Thymus (tissue), 11 donors: Measurements from ENCODE around the gene LRCH2. TPM values are rescaled to one million over a fixed set of nuclear protein-coding genes. Genes with fewer than 3 reads are reported as not detected.
"Not testable (repeated sequence)": the region's sequence is repeated elsewhere in the genome, so short reads cannot be mapped to it uniquely, and the experiment has no call there.

Experiments
- DNase-seq, 9 donors: peaks; one replicate each; pipeline ENCODE4 v3.0.0-alpha.2; 2013; ENCODE audit warnings: low spot score in 9 of 9, low read depth in 6 of 9, missing footprints in 1 of 9
- H3K27ac ChIP-seq, 2 donors: one replicate each; pipeline ENCODE4 v1.5.1; 2013; ENCODE audit warnings: control low read depth in 1 of 2, low read depth in 1 of 2, low read length in 1 of 2, mild to moderate bottlenecking in 1 of 2, moderate library complexity in 1 of 2
- H3K27me3 ChIP-seq, 2 donors: one replicate each; pipeline ENCODE4 v1.5.1; 2013; ENCODE audit warnings: low read length in 1 of 2; ENCODE audit not compliant: control insufficient read depth in 2 of 2, insufficient read depth in 1 of 2
- H3K36me3 ChIP-seq, 2 donors: one replicate each; pipeline ENCODE4 v1.5.1; 2013; ENCODE audit warnings: low read length in 1 of 2, mild to moderate bottlenecking in 1 of 2, moderate library complexity in 1 of 2; ENCODE audit not compliant: control insufficient read depth in 2 of 2, insufficient read depth in 2 of 2
- H3K4me1 ChIP-seq, 2 donors: one replicate each; pipeline ENCODE4 v1.5.1; 2013; ENCODE audit warnings: low read length in 2 of 2; ENCODE audit not compliant: control insufficient read depth in 2 of 2, insufficient read depth in 2 of 2
- H3K4me3 ChIP-seq, 2 donors: one replicate each; pipeline ENCODE4 v1.5.1; 2013; ENCODE audit warnings: low read length in 2 of 2, control low read depth in 1 of 2, mild to moderate bottlenecking in 1 of 2
- H3K9me3 ChIP-seq, 2 donors: one replicate each; pipeline ENCODE4 v1.5.1; 2013; ENCODE audit warnings: low read length in 1 of 2, mild to moderate bottlenecking in 1 of 2; ENCODE audit not compliant: control insufficient read depth in 2 of 2, insufficient read depth in 1 of 2
- WGBS: extraction: QIAGEN DNeasy Blood & Tissue Kit; methylation state at CpG from one replicate; pipeline ENCODE4 v1.1.7; 2013; 5-methylcytosine and 5-hydroxymethylcytosine counted together
- polyA plus RNA-seq: library from polyadenylated mRNA; stranded (reverse); fragments of 200-250 nt; gene quantifications from one replicate; pipeline ENCODE4 v1.2.3, GENCODE V29; 2013
- total RNA-seq: library from RNA; stranded (reverse); fragments of 120-200 nt; gene quantifications from one replicate; pipeline ENCODE4 v1.2.4, GENCODE V29; 2013
- donor health status: healthy.

Gene LRCH2
- total and polyA plus RNA-seq, 2 donors: 0.98 to 1.0 TPM

GRCh38 chrX:115217346-115217745, 16.6 kb downstream of the LRCH2 start:
- H3K36me3 ChIP-seq, H3K4me3 ChIP-seq, H3K4me1 ChIP-seq, H3K27ac ChIP-seq, DNase-seq, H3K27me3 ChIP-seq, H3K9me3 ChIP-seq: not testable (repeated sequence)
- 98% methylated on average over 4 of the region's 4 CpGs for WGBS

- H3K4me1 ChIP-seq: no peaks in the 10 kb centered on the region
- H3K9me3 ChIP-seq: peaks cover 0 to 3% of the 10 kb centered on the region in 2 donors
- no peak overlapping the region for H3K4me3 ChIP-seq
- H3K36me3 ChIP-seq: no peaks in the 10 kb centered on the region
- H3K27me3 ChIP-seq: no peaks in the 10 kb centered on the region
- no peak overlapping the region for H3K27ac ChIP-seq
- no peak for DNase-seq
- WGBS: 52% methylated on average over 3 of the region's 3 CpGs
Measured at GRCh38 chrX:115214605-115215004, 19.3 kb downstream of the LRCH2 start.

DNA sequence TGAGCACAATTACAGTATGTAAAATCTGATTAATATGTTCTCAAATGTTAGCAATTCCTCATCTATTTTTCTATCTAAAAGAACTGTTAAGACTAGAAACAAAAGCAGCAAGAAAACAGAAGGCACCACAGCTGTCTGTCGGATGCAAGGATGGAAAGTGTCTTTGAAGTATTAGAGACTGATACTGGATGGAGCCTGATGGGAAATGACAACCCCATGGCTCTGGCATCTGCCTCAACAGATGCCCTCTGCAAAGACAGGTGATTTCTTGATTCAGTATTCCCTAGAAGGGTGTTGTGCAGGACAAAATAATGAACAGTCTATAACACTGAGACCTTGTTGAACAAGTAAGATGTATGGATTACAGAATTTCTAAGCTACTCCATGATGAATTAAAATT, 19.7 kb downstream of the LRCH2 start:
- Histone ChIP-seq H3K27me3 (no peaks in the 10 kb centered on the region), H3K4me1 (no peaks in the 10 kb centered on the region), H3K9me3 (peaks cover 0 to 3% of the 10 kb centered on the region in 2 donors), H3K4me3 (no peak overlapping the region), H3K27ac (no peak overlapping the region), H3K36me3 (no peaks in the 10 kb centered on the region)
- 95% methylated on average over 1 of the region's 1 CpG for WGBS
- no peak for DNase-seq

GRCh38 chrX:115209547-115209946, 24.3 kb downstream of the LRCH2 start:
- DNase-seq, H3K27me3 ChIP-seq, H3K4me1 ChIP-seq, H3K27ac ChIP-seq, H3K9me3 ChIP-seq, H3K36me3 ChIP-seq, H3K4me3 ChIP-seq: not testable (repeated sequence)

DNA sequence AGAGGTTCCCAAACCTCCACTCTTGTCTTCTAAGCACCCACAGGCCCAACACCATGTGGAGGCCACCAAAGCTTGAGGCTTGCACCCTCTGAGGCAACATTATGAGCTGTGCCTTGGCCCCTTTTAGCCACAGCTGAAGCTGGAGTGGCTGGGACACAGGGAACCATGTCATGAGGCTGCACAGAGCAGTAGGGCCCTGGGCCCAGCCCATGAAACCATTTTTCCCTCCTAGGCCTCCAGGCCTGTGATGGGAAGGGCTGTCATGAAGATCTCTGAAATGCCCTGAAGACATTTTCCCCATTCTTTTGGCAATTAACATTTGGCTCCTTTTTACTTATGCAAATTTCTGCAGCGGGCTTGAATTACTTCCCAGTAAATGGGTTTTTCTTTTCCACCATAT, 29.9 kb downstream of the LRCH2 start:
- no peaks in the 10 kb centered on the region for H3K36me3 ChIP-seq
- no peak for DNase-seq
- 88% methylated on average over 1 of the region's 1 CpG for WGBS

DNA sequence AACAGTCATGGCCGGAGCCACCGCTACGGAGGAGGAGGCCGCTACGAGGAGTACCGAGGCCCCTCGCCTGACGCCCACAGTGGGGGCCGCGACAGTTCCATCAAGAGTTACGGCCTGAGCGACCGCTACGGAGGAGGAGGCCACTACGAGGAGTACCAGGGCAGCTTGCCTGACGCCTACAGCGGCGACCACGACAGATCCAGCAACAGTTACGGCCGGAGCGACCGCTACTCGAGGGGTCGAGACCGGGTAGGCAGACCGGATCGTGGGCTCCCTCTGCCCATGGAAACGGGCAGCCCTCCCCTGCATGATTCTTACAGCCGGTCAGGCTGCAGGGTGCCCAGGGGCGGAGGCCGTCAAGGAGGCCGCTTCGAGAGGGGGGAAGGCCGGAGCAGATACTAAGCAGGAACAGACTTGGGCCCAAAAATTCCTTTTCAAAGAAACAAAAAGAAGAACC, 41.6 kb downstream of the LRCH2 start:
- no peak overlapping the region for H3K4me3 ChIP-seq
- 95% methylated on average over 35 of the region's 35 CpGs for WGBS
- H3K4me1 ChIP-seq: no peaks in the 10 kb centered on the region
- DNase-seq: no peak
- H3K9me3 ChIP-seq: peaks cover 0 to 33% of the 10 kb centered on the region in 2 donors
- no peak overlapping the region for H3K27ac ChIP-seq
- H3K27me3 ChIP-seq: no peaks in the 10 kb centered on the region
- no peaks in the 10 kb centered on the region for H3K36me3 ChIP-seq

More for the DNA sequence above, 29.9 kb downstream of the LRCH2 start:
- no peak overlapping the region for H3K4me3 ChIP-seq
- H3K9me3 ChIP-seq: peaks cover 0 to 8% of the 10 kb centered on the region in 2 donors
- no peak overlapping the region for H3K27ac ChIP-seq
- H3K4me1 ChIP-seq: no peaks in the 10 kb centered on the region
- no peaks in the 10 kb centered on the region for H3K27me3 ChIP-seq

DNA sequence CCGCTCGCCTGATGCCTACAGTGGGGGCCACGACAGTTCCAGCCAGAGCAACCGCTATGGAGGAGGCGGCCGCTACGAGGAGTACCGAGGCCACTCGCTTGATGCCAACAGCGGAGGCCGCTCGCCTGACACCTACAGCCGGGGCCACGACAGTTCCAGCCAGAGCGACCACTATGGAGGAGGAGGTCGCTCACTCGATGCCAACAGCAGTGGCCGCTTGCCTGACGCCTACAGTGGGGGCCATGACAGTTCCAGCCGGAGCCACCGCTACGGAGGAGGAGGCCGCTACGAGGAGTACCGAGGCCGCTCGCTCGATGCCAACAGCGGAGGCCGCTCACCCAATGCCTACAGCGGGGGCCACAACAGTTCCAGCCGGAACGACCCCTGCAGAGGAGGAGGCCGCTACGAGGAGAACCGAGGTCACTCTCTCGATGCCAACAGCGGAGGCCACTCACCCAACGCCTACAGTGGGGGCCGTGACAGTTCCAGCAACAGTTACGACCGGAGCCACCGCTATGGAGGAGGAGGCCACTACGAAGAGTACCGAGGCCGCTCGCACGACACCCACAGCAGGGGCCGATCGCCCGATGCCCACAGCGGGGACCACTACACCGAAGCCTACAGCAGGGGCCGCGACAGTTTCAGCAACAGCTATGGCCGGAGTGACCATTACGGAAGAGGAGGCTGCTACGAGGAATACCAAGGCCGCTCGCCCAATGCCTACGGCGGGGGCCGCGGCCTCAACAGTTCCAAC, 42.2 kb downstream of the LRCH2 start:
- no peaks in the 10 kb centered on the region for H3K4me1 ChIP-seq
- no peaks in the 10 kb centered on the region for H3K27me3 ChIP-seq
- H3K9me3 ChIP-seq: peaks cover 0 to 33% of the 10 kb centered on the region in 2 donors
- no peak overlapping the region for H3K27ac ChIP-seq
- no peak for DNase-seq
- H3K4me3 ChIP-seq: no peak overlapping the region
- 96% methylated on average over 64 of the region's 64 CpGs for WGBS
- H3K36me3 ChIP-seq: no peaks in the 10 kb centered on the region

GRCh38 chrX:115190636-115191489, 43.0 kb downstream of the LRCH2 start:
- Histone ChIP-seq H3K4me1 (no peaks in the 10 kb centered on the region), H3K9me3 (peaks cover 0 to 33% of the 10 kb centered on the region in 2 donors), H3K4me3 (no peak overlapping the region), H3K36me3 (no peaks in the 10 kb centered on the region), H3K27ac (no peak overlapping the region), H3K27me3 (no peaks in the 10 kb centered on the region)
- DNase-seq: no peak
- WGBS: 97% methylated on average over 64 of the region's 64 CpGs
